ENCODE results near the gene FBXL17. TPM values are rescaled to one million over a fixed set of nuclear protein-coding genes. Genes with fewer than 3 reads are reported as not detected.

The FBXL17 gene
- total RNA-seq, 1 donor from 2014 or later: 11.1 TPM

GRCh38 chr5:108149369-108149768 lies 232.5 kb downstream of the FBXL17 start:
- no peaks in the 10 kb centered on the region for H3K27me3 Mint-ChIP-seq
- no peaks in the 10 kb centered on the region for H3K9me3 Mint-ChIP-seq
- DNase-seq (ENCODE audit: extremely low spot score, unreplicated experiment): no peak
- peaks cover 4% of the 10 kb centered on the region for H3K4me1 Mint-ChIP-seq (ENCODE audit: unreplicated experiment)
- no peak for TF ChIP-seq CTCF (conservative IDR thresholded peaks at IDR 0.05)
- H3K27ac Mint-ChIP-seq: no peak overlapping the region
- no peak overlapping the region for H3K4me3 Mint-ChIP-seq
- peaks cover 3% of the 10 kb centered on the region for H3K36me3 Mint-ChIP-seq

- H3K27ac Mint-ChIP-seq: no peak overlapping the region
- H3K4me3 Mint-ChIP-seq: no peak overlapping the region
- no peaks in the 10 kb centered on the region for H3K27me3 Mint-ChIP-seq
- DNase-seq (ENCODE audit: extremely low spot score, unreplicated experiment): no peak
- H3K36me3 Mint-ChIP-seq: no peaks in the 10 kb centered on the region
- TF ChIP-seq CTCF (conservative IDR thresholded peaks at IDR 0.05): peak; percentile 76
- H3K9me3 Mint-ChIP-seq: no peaks in the 10 kb centered on the region
- peaks cover 4% of the 10 kb centered on the region for H3K4me1 Mint-ChIP-seq (ENCODE audit: unreplicated experiment)
Measured at GRCh38 chr5:108148715-108149139, 233.2 kb downstream of the FBXL17 start.

GRCh38 chr5:108146222-108146621 lies 235.7 kb downstream of the FBXL17 start:
- DNase-seq (ENCODE audit: extremely low spot score, unreplicated experiment): no peak
- Mint-ChIP-seq H3K27ac (no peak overlapping the region), H3K36me3 (no peaks in the 10 kb centered on the region), H3K27me3 (no peaks in the 10 kb centered on the region), H3K4me3 (no peak overlapping the region), H3K4me1 (ENCODE audit: unreplicated experiment) (peaks cover 4% of the 10 kb centered on the region), H3K9me3 (no peaks in the 10 kb centered on the region)
- no peak for TF ChIP-seq CTCF (conservative IDR thresholded peaks at IDR 0.05)

- H3K36me3 Mint-ChIP-seq: no peaks in the 10 kb centered on the region
Measured at GRCh38 chr5:108145351-108145750, 236.5 kb downstream of the FBXL17 start.

GRCh38 chr5:108144332-108144731 lies 237.6 kb downstream of the FBXL17 start:
- Mint-ChIP-seq H3K9me3 (no peaks in the 10 kb centered on the region), H3K27me3 (no peaks in the 10 kb centered on the region), H3K4me1 (ENCODE audit: unreplicated experiment) (peaks cover 2% of the 10 kb centered on the region), H3K27ac (no peak overlapping the region), H3K36me3 (no peaks in the 10 kb centered on the region), H3K4me3 (no peak overlapping the region)
- no peak for TF ChIP-seq CTCF (conservative IDR thresholded peaks at IDR 0.05)
- DNase-seq (ENCODE audit: extremely low spot score, unreplicated experiment): no peak

More at GRCh38 chr5:108145351-108145750, 236.5 kb downstream of the FBXL17 start:
- peaks cover 4% of the 10 kb centered on the region for H3K4me1 Mint-ChIP-seq (ENCODE audit: unreplicated experiment)
- H3K9me3 Mint-ChIP-seq: no peaks in the 10 kb centered on the region
- no peak overlapping the region for H3K4me3 Mint-ChIP-seq
- DNase-seq (ENCODE audit: extremely low spot score, unreplicated experiment): no peak
- no peak for TF ChIP-seq CTCF (conservative IDR thresholded peaks at IDR 0.05)
- no peaks in the 10 kb centered on the region for H3K27me3 Mint-ChIP-seq
- no peak overlapping the region for H3K27ac Mint-ChIP-seq

GRCh38 chr5:108143581-108143980 lies 238.3 kb downstream of the FBXL17 start:
- no peak overlapping the region for H3K27ac Mint-ChIP-seq
- TF ChIP-seq CTCF (conservative IDR thresholded peaks at IDR 0.05): no peak
- no peak overlapping the region for H3K4me3 Mint-ChIP-seq
- H3K4me1 Mint-ChIP-seq (ENCODE audit: unreplicated experiment): no peaks in the 10 kb centered on the region
- no peak for DNase-seq (ENCODE audit: extremely low spot score, unreplicated experiment)
- no peaks in the 10 kb centered on the region for H3K36me3 Mint-ChIP-seq
- no peaks in the 10 kb centered on the region for H3K27me3 Mint-ChIP-seq
- no peaks in the 10 kb centered on the region for H3K9me3 Mint-ChIP-seq
